SK-N-SH treated with all-trans-retinoic acid at 6 μM for 48 hours (cell line): Measurements from ENCODE around the gene ID3.
A peak's percentile ranks its signal among the peaks of the same experiment; 100 is the strongest.

Experiments
- ATAC-seq: fragments of 200-7000 bp; cut with Tn5 transposase; 3 replicates; pipeline ENCODE4 v1.9.1; 2020; ENCODE audit warnings: mild to moderate bottlenecking, moderate library complexity
- BACH2 ChIP-seq: fragments of 250-450 bp; sonication (Bioruptor Pico); IDR thresholded peaks from 2 replicates; pipeline ENCODE4 v1.9.0; 2021; ENCODE audit warnings: mild to moderate bottlenecking, borderline replicate concordance
- CREB5 ChIP-seq: fragments of 250-450 bp; sonication (Bioruptor Pico); IDR thresholded peaks from 2 replicates; pipeline ENCODE4 v1.5.1; 2020; ENCODE audit warnings: low read depth, mild to moderate bottlenecking, moderate library complexity
- CSDC2 ChIP-seq: fragments of 250-450 bp; sonication (Bioruptor Pico); IDR thresholded peaks from 2 replicates; pipeline ENCODE4 v1.5.0; 2020; ENCODE audit warnings: mild to moderate bottlenecking, moderate library complexity
- CSRNP3 ChIP-seq: fragments of 250-450 bp; sonication (Bioruptor Pico); IDR thresholded peaks from 2 replicates; pipeline ENCODE4 v1.5.1; 2021; ENCODE audit warnings: mild to moderate bottlenecking, moderate library complexity
- ISL1 ChIP-seq: fragments of 250-450 bp; sonication (Bioruptor Pico); IDR thresholded peaks from 2 replicates; pipeline ENCODE4 v2.1.2; 2022; ENCODE audit warnings: mild to moderate bottlenecking, moderate library complexity
- OSR1 ChIP-seq: fragments of 250-450 bp; sonication (Bioruptor Pico); IDR thresholded peaks from 2 replicates; pipeline ENCODE4 v1.8.0; 2022; ENCODE audit warnings: moderate library complexity, mild to moderate bottlenecking, inconsistent platforms
- POU6F1 ChIP-seq: fragments of 250-450 bp; sonication (Bioruptor Pico); IDR thresholded peaks from 2 replicates; pipeline ENCODE4 v1.8.0; 2021; ENCODE audit warnings: low read depth, mild to moderate bottlenecking, moderate library complexity, borderline replicate concordance
- PPARA ChIP-seq: fragments of 250-450 bp; sonication (Bioruptor Pico); IDR thresholded peaks from 2 replicates; pipeline ENCODE4 v1.5.0; 2020; ENCODE audit warnings: mild to moderate bottlenecking, borderline replicate concordance
- TCF4 ChIP-seq: fragments of 250-450 bp; sonication (Bioruptor Pico); IDR thresholded peaks from 2 replicates; pipeline ENCODE4 v1.8.0; 2021; ENCODE audit warnings: mild to moderate bottlenecking, moderate library complexity, borderline replicate concordance
- TOX ChIP-seq: fragments of 250-450 bp; sonication (Bioruptor Pico); IDR thresholded peaks from 2 replicates; pipeline ENCODE4 v1.8.0; 2021; ENCODE audit warnings: mild to moderate bottlenecking, moderate library complexity, borderline replicate concordance
- TSHZ2 ChIP-seq: fragments of 250-450 bp; sonication (Bioruptor Pico); IDR thresholded peaks from 2 replicates; pipeline ENCODE4 v1.5.0; 2020; ENCODE audit warnings: mild to moderate bottlenecking, moderate library complexity
- ZC3H10 ChIP-seq: fragments of 250-450 bp; sonication (Bioruptor Pico); IDR thresholded peaks from 2 replicates; pipeline ENCODE4 v1.5.1; 2021; ENCODE audit warnings: mild to moderate bottlenecking, moderate library complexity
- ZFP3 ChIP-seq: fragments of 250-450 bp; sonication (Bioruptor Pico); IDR thresholded peaks from 2 replicates; pipeline ENCODE4 v1.5.0; 2020; ENCODE audit warnings: mild to moderate bottlenecking, moderate library complexity
- ZFP30 ChIP-seq: fragments of 450-650 bp; formaldehyde crosslinking; IDR thresholded peaks from 2 replicates; pipeline ENCODE4 v1.5.0; 2022; ENCODE audit warnings: mild to moderate bottlenecking, moderate library complexity
- ZNF565 ChIP-seq: fragments of 450-650 bp; formaldehyde crosslinking; conservative IDR thresholded peaks from 2 replicates; pipeline ENCODE4 v1.5.0; 2020; ENCODE audit warnings: low read depth, mild to moderate bottlenecking, moderate library complexity
- ZNF70 ChIP-seq: fragments of 450-650 bp; formaldehyde crosslinking; IDR thresholded peaks from 2 replicates; pipeline ENCODE4 v1.5.0; 2020; ENCODE audit warnings: mild to moderate bottlenecking, moderate library complexity
- ZNF8 ChIP-seq: fragments of 450-650 bp; formaldehyde crosslinking; IDR thresholded peaks from 2 replicates; pipeline ENCODE4 v1.5.0; 2020; ENCODE audit warnings: mild to moderate bottlenecking, moderate library complexity

The ID3 gene

GRCh38 chr1:23533246-23534023 is 25.9 kb downstream of the ID3 start:
- TF ChIP-seq CSRNP3 (CRISPR knock-in tag) (no peak), ZFP30 (CRISPR knock-in tag) (no peak), CSDC2 (CRISPR knock-in tag) (no peak), ZNF8 (CRISPR knock-in tag) (no peak), OSR1 (CRISPR knock-in tag) (no peak), POU6F1 (CRISPR knock-in tag) (no peak), ZNF70 (no peak), CREB5 (no peak), TSHZ2 (no peak), TOX (CRISPR knock-in tag) (no peak), BACH2 (CRISPR knock-in tag) (no peak), TCF4 (no peak)
- ATAC-seq = no peak

- no peak for TF ChIP-seq ZFP30 (CRISPR knock-in tag)
- TF ChIP-seq ZNF565 (CRISPR knock-in tag) = no peak; the same call in 1 of the 2 replicates
- TF ChIP-seq ZNF70 = no peak
- TF ChIP-seq TOX (CRISPR knock-in tag) = no peak
- no peak for TF ChIP-seq ZFP3 (CRISPR knock-in tag)
- no peak for TF ChIP-seq CREB5
- no peak for TF ChIP-seq PPARA (CRISPR knock-in tag)
- TF ChIP-seq ISL1 (CRISPR knock-in tag) = no peak
- no peak for TF ChIP-seq CSDC2 (CRISPR knock-in tag)
- no peak for TF ChIP-seq ZC3H10
- TF ChIP-seq OSR1 (CRISPR knock-in tag) = no peak
- no peak; the same call in 2 of the 3 replicates for ATAC-seq
Measured at GRCh38 chr1:23531562-23532094, 27.7 kb downstream of the ID3 start.

GRCh38 chr1:23530747-23531561 is 28.3 kb downstream of the ID3 start, which contains the start of gene E2F2:
Gene E2F2 (minus strand): TSS chr1:23531233. CDS start chr1:23530793, 440 bp downstream.
- peak; percentile 80 for ATAC-seq
- TF ChIP-seq BACH2 (CRISPR knock-in tag) (no peak), ZFP30 (CRISPR knock-in tag) (peak; percentile 95)
